Skin epidermis (tissue), 12 donors: ENCODE data around the gene CYP27B1.

ENCODE experiments used
- H3K27ac ChIP-seq, 21 experiments: fragments of 200-600 bp; sonication (generic) in 11 of 21; one replicate each; pipeline ENCODE4 v1.5.0; 2020; ENCODE audit warnings: mild to moderate bottlenecking in 3 of 21, inconsistent platforms in 2 of 21, moderate library complexity in 2 of 21
- H3K4me3 ChIP-seq, 7 experiments: fragments of 200-600 bp; sonication (generic) in 2 of 7; one replicate each; pipeline ENCODE4 v1.5.0; 2020; ENCODE audit warnings: inconsistent platforms in 2 of 7, mild to moderate bottlenecking in 2 of 7, moderate library complexity in 1 of 7

CYP27B1 gene

GRCh38 chr12:57755194-57755453 lies 11.8 kb downstream of the CYP27B1 start:
- peak overlapping the region in 19 of 21 experiments; percentile 35 to 91 (median 76) for H3K27ac ChIP-seq
- H3K4me3 ChIP-seq, result peak overlapping the region; percentile 51 to 89 (median 66)

GRCh38 chr12:57754411-57755193 lies 12.3 kb downstream of the CYP27B1 start, which contains the start of gene MARCHF9:
MARCHF9 (plus strand) TSS chr12:57755103; CDS start chr12:57755529, 426 bp downstream.
- Histone ChIP-seq H3K4me3 (peak within 1 kb of the TSS; percentile 51 to 89 (median 66)), H3K27ac (peak within 1 kb of the TSS in 19 of 21 experiments; percentile 35 to 91 (median 76))

- no peak overlapping the region for H3K4me3 ChIP-seq
These were observed 13.0 kb downstream of the CYP27B1 start for GRCh38 chr12:57753756-57754337.

GRCh38 chr12:57752668-57753000 lies 14.2 kb downstream of the CYP27B1 start:
- H3K27ac ChIP-seq, result peak overlapping the region in 17 of 21 experiments; percentile 8 to 92 (median 52)

More at GRCh38 chr12:57753756-57754337, 13.0 kb downstream of the CYP27B1 start:
- H3K27ac ChIP-seq, result peak overlapping the region in 8 of 21 experiments; percentile 13 to 86 (median 83)

GRCh38 chr12:57751788-57752667 lies 14.8 kb downstream of the CYP27B1 start, which contains the start of gene CDK4:
CDK4 (minus strand) TSS chr12:57752310; CDS start chr12:57751717, 593 bp downstream.
- peak within 1 kb of the TSS; percentile 36 to 83 (median 74) for H3K4me3 ChIP-seq
- H3K27ac ChIP-seq, result peak within 1 kb of the TSS in 20 of 21 experiments; percentile 70 to 93 (median 88)

More at GRCh38 chr12:57752668-57753000, 14.2 kb downstream of the CYP27B1 start:
- H3K4me3 ChIP-seq, result peak overlapping the region in 4 of 7 experiments; percentile 17 to 76 (median 74)

GRCh38 chr12:57751432-57751787 lies 15.5 kb downstream of the CYP27B1 start:
- Histone ChIP-seq H3K27ac (peak overlapping the region in 19 of 21 experiments; percentile 70 to 92 (median 87)), H3K4me3 (peak overlapping the region; percentile 36 to 83 (median 74))

GRCh38 chr12:57750561-57751431 lies 16.1 kb downstream of the CYP27B1 start:
- Histone ChIP-seq H3K27ac (peak overlapping the region in 15 of 21 experiments; percentile 70 to 92 (median 89)), H3K4me3 (peak overlapping the region; percentile 36 to 83 (median 74))

GRCh38 chr12:57749061-57749460 lies 17.8 kb downstream of the CYP27B1 start:
- Histone ChIP-seq H3K4me3 (no peak overlapping the region), H3K27ac (no peak overlapping the region)

- Histone ChIP-seq H3K27ac (peak overlapping the region in 9 of 21 experiments; percentile 96 to 99 (median 98)), H3K4me3 (peak overlapping the region in 3 of 7 experiments; percentile 60 to 85 (median 73))
These were observed 20.9 kb downstream of the CYP27B1 start for GRCh38 chr12:57746025-57746424.

GRCh38 chr12:57745485-57745881 lies 21.4 kb downstream of the CYP27B1 start:
- H3K27ac ChIP-seq, result peak overlapping the region in 20 of 21 experiments; percentile 91 to 99 (median 98)
- peak overlapping the region; percentile 60 to 85 (median 64) for H3K4me3 ChIP-seq

- Histone ChIP-seq H3K27ac (peak within 1 kb of the TSS; percentile 74 to 99 (median 97)), H3K4me3 (peak within 1 kb of the TSS; percentile 60 to 85 (median 64))
These were observed 21.9 kb downstream of the CYP27B1 start, which contains the start of gene TSPAN31 for GRCh38 chr12:57744777-57745484. TSPAN31 (plus strand) TSS chr12:57745039; CDS start chr12:57745155, 116 bp downstream.

- Histone ChIP-seq H3K27ac (peak overlapping the region in 20 of 21 experiments; percentile 69 to 99 (median 98)), H3K4me3 (peak overlapping the region; percentile 60 to 85 (median 64))
These were observed 22.6 kb downstream of the CYP27B1 start for GRCh38 chr12:57744194-57744776.

GRCh38 chr12:57743769-57744168 lies 23.1 kb downstream of the CYP27B1 start:
- H3K4me3 ChIP-seq, result no peak overlapping the region

GRCh38 chr12:57741844-57742738 lies 24.8 kb downstream of the CYP27B1 start:
- Histone ChIP-seq H3K27ac (peak overlapping the region in 16 of 21 experiments; percentile 3 to 87 (median 63)), H3K4me3 (peak overlapping the region; percentile 2 to 45 (median 31))

More at GRCh38 chr12:57743769-57744168, 23.1 kb downstream of the CYP27B1 start:
- peak overlapping the region in 3 of 21 experiments; percentile 94 to 98 (median 95) for H3K27ac ChIP-seq

- Histone ChIP-seq H3K27ac (peak overlapping the region in 16 of 21 experiments; percentile 3 to 87 (median 63)), H3K4me3 (peak overlapping the region; percentile 2 to 45 (median 31))
These were observed 25.5 kb downstream of the CYP27B1 start for GRCh38 chr12:57741413-57741789.

- Histone ChIP-seq H3K27ac (peak overlapping the region in 13 of 21 experiments; percentile 24 to 87 (median 65)), H3K4me3 (peak overlapping the region; percentile 2 to 45 (median 31))
These were observed 26.0 kb downstream of the CYP27B1 start for GRCh38 chr12:57740656-57741412.
